Posterior cingulate gyrus (tissue), 11 donors: Measurements from ENCODE around the gene DRC3.

Experiments
- DNase-seq, 10 donors: peaks; one replicate each; pipeline versions ENCODE4 v3.0.0 to v3.0.0-alpha.2; 2020 to 2021; ENCODE audit warnings: mixed read lengths in 3 of 10
- intact Hi-C: fragments of 100-400 bp; cut with DNase I; formaldehyde crosslinking; loops from one replicate; pipeline ENCODE4 v1.15.1; 2023

The DRC3 gene, protein sequence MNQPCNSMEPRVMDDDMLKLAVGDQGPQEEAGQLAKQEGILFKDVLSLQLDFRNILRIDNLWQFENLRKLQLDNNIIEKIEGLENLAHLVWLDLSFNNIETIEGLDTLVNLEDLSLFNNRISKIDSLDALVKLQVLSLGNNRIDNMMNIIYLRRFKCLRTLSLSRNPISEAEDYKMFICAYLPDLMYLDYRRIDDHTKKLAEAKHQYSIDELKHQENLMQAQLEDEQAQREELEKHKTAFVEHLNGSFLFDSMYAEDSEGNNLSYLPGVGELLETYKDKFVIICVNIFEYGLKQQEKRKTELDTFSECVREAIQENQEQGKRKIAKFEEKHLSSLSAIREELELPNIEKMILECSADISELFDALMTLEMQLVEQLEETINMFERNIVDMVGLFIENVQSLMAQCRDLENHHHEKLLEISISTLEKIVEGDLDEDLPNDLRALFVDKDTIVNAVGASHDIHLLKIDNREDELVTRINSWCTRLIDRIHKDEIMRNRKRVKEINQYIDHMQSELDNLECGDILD

DNA sequence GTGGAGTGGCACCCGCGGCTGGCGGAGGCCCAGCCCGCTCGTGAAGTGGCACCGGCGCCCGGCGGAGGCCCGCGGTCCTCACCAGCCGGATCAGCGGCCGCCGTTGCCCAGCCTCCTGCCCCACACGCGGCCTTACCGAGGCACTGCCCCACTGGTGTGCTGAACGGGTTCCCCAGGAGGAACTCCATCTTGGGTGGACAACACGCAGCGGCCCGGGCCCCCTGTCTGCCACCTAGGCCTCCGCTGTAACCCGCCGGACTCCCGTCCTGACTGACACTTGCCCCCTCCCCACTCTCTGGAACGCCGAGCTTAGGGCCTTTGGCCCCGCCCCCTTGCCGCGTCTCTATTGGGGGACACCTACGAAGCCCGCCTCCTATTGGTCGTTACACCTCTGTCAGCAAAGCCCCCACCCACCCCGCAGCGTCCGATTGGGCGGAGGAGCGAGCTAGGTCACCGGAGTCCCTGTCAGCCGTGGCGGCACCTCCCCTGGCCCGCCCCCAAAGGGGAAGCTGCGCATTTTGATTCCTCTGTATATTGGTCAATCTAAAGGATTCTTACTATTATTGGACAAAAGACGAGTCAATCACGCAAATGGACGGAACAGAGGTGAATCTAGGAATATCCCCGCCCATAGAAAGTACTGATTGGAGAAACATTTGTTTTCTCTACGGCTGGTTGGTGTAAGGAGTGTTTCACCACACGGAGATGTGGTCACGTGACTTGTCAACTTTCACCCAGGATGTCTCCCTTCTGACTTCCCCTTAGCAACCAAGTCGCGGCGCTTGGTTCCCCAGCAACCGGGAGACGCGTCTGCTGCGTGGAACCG is at the start of gene DRC3, which contains the start of gene TOM1L2:
TSS of gene DRC3 (plus strand) at position 737 of the 826 bp plus-strand sequence. CDS start 4,737 bp downstream, outside the sequence.
TSS of gene TOM1L2 (minus strand) at position 275 of the 826 bp plus-strand sequence. CDS start at position 188, 87 bp downstream.
- DNase-seq: peak; percentile 100

DNA sequence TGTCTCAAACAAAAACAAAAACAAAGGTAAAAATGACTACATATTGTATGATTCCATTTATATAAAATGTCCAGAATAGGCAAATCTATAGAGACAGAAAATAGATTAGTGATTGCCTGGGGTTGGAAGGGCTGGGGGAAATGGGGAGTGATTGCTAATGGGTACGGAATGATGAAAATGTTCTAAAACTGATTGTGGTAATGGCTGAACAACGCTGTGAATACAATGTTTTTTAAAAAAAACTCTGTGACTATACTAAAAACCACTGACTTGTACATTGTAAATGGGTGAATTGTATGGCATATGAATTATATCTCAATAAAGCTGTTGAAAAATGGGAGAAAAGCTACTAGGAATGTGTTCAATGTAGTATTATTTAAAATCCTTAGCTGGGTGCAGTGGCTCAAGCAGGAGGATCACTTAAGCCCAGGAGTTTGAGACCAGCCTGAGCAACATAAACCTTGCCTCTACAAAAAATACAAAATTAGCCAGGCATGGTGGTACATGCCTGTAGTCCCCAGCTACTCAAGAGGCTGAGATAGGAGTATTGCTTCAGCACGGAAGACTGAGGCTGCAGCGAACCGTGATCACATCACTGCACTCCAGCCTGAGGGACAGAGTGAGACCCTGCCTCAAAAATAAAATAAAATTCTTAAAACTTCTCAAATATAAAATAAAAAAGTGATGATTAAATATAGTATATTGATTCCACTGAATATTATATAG is 48.4 kb upstream of the DRC3 start:
- intact Hi-C loops: loop anchor here (5.0 kb wide), 1 partner anchor 48 kb away; the partner anchor contains the start of genes DRC3 and TOM1L2
- no peak for DNase-seq

More for the DNA sequence above, at the start of gene DRC3, which contains the start of gene TOM1L2:
- intact Hi-C loops: loop anchor here (1.0 to 5.0 kb wide), 3 partner anchors 50 to 290 kb away; partner anchors contain the start of genes ATPAF2, GID4 and RAI1

DNA sequence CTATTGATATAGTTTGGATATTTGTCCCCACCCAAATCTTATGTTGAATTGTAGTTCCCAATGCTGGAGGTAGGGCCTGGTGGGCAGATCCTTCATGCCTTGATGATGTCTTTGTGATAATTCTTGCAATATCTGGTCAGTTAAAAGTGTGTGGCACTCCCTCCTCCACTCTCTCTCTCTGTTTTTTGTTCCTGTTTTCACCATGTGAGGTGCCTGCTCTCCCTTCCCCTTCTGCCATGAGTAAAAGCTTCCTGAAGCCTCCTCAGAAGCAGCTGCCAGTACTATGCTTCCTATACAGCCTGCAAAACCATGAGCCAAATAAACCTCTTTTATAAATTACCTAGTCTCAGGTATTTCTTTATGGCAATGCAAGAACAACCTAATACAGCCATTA is 47.8 kb upstream of the DRC3 start:
- intact Hi-C loops: loop anchor here (5.0 kb wide), 1 partner anchor 47 kb away; the partner anchor contains the start of genes DRC3 and TOM1L2
- DNase-seq: no peak

DNA sequence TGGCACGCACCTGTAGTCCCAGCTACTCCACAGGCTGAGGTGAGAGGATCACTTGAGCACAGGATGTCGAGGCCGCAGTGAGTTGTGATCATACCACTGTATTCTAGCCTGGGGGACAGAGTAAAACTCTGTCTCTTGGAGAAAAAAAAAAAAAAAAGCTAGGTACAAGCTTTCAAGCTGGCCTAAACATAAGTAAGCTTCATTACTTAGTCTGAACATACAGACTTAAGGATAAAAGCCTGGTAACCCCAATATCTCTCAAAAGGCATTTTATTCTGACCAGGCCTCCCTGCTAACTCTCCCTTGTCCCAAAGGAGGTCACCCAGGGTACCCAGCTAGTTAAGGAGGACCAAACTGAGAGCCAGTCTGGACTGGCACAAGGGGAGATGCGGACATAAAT is 46.6 kb upstream of the DRC3 start:
- intact Hi-C loops: no loop called here
- DNase-seq: no peak

DNA sequence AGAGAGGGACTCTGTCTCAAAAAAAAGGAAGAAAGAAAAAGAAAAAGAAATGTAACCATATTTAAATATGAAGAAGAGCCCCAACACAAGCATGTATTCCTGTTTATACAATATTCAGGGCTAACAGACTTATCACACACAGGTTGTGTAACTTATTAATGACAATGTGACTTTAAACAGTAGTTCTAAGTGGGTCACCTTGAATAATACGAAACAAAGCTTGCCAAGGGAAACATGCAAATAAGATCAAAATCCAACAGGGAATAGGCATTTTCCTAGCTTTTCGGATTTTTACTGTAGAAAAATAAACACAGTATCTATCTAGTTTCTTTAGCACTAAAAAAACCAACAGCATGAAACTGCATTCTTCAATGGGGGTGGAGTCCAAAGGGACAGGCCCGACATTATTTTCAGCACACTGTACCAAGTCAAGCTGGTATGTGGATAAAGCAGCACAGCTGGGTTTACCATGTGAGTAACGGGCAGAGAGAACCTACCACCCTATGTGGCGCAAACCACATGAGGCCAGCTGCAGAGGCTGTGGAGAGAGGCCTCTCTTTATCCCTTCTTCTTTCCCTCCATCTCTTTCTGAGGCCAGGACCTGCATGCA is 45.7 kb upstream of the DRC3 start:
- DNase-seq: no peak
- intact Hi-C loops: no loop called here

- DNase-seq: peak in 8 of 10 donors; percentile 42 to 93 (median 54)
- intact Hi-C loops: no loop called here
Measured at GRCh38 chr17:17928398-17929287, 44.0 kb upstream of the DRC3 start.

GRCh38 chr17:17929655-17930380 is 42.8 kb upstream of the DRC3 start:
- intact Hi-C loops: no loop called here
- no peak for DNase-seq

DNA sequence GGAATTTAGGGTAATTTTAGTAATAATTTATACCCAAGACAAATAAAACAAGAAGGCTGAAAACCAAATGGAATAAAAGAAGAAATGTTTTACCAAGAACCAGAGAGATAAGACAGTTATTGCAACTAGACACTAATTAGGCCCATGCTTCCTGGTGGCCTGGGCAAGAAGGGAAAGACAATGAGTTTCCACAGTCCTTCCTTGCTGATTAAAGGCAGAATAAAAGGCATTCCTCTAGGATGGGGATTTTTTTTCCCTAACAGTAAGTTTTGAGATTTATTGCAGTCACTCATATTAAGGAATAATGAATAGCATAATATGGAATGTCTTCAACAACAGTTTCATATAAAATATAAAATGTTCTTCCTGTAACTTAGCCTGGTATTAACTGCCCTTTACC is 42.0 kb upstream of the DRC3 start:
- intact Hi-C loops: no loop called here

DNA sequence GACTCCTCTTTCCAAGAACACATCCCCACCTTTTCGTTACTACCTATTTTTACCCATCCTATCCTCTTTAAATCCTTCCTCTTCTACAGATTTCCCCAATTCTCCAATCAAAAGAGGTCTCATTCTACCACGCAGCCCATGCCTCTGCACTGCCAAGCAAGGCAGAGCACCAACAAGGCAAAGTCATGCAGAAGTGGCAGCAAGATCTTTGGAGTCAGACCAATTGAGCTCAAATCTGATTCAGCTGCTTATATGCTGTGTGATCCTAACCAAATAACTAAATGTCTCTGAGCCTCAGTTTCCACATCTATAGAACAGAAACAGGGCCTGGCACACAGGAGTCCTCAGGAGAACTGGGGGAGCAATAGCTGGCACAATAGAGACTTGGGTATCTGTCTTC is 41.5 kb upstream of the DRC3 start:
- no peak for DNase-seq
- intact Hi-C loops: no loop called here

More for the DNA sequence above, 42.0 kb upstream of the DRC3 start:
- no peak for DNase-seq

- no peak for DNase-seq
- intact Hi-C loops: no loop called here
Measured at GRCh38 chr17:17933775-17934174, 38.9 kb upstream of the DRC3 start.

- no peak for DNase-seq
- intact Hi-C loops: no loop called here
Measured at GRCh38 chr17:17934214-17934613, 38.4 kb upstream of the DRC3 start.

DNA sequence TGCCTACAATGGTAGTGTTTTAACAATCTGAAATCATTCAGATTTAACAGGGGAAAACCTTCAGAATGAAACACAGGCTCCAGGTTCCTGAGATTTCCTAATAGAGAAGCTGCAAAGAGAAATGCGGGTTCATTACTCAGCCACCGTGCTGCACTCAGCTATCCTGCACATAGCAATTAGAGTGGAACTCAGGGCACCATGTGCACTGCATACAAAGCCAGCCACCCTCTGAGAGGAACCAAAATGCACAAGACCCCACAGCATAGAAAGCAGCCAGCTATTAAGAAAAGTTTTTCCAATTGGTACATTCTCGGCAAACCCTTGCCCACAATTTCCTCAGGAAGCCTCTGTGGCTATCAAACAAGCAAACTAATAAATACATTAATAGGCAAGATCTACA is 37.9 kb upstream of the DRC3 start:
- intact Hi-C loops: no loop called here

GRCh38 chr17:17935321-17936271 is 37.1 kb upstream of the DRC3 start:
- intact Hi-C loops: no loop called here
- DNase-seq: no peak

More for the DNA sequence above, 37.9 kb upstream of the DRC3 start:
- DNase-seq: no peak

DNA sequence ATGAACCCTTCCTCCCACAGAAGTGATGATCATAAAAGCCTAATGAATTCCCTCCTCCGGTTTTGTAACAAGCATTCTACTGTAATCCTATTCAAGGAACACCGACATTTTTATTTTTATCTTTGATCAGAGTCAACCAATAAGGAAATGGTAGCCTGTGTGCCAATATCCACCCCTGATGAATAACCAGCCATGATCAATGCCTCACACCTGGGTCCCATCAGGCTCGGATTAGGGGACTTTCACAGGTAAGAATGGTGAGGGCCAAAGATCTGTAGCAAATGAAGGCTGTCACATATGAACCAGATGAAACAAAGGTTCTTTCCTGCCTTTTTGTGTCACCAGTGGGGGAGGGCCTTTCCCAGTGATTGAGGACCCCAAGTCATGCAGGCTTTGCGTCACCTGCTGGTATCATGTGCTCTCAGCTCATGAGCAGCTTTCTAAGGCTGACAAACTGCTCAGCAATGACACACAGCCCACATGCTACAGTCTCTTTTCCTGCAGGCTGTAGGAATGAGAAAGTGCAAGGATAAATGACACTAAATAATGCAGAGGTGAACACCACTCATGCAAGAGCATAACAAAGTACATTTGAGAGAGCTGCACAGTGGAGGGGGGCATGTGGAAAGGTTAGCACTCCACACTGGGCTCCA is 35.3 kb upstream of the DRC3 start:
- intact Hi-C loops: no loop called here
- no peak for DNase-seq

DNA sequence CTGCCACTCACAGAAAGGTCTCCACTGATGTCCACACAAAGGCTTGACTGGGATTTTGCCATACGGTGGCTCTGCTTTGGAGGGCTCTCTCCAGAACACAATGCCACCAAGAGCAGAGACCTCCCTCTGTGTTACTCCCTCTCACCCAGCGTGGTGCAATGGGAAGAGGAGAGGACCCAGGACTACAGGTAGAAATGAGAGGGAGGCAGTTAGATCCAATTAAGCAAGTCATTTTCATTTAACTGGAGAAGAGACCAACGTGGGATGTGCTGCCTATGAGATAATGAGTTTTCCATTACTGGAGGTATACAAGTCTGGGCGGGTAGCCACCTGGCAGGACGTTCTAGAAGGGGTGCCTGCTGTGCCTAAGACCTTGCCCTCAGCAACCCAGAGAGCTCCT is 34.7 kb upstream of the DRC3 start:
- intact Hi-C loops: no loop called here
- no peak for DNase-seq

- intact Hi-C loops: no loop called here
- DNase-seq: no peak
Measured at GRCh38 chr17:17938388-17939107, 34.1 kb upstream of the DRC3 start.
